Trophoblast cell (in vitro differentiated cells and primary cell): ENCODE measurements around the gene PCDHB8.
"Not testable (repeated sequence)": the region's sequence is repeated elsewhere in the genome, so short reads cannot be mapped to it uniquely, and the experiment has no call there.

Experiments
- DNase-seq, 2 donors: peaks; one replicate each; pipeline ENCODE4 v3.0.0-alpha.2; 2016
- H2AFZ ChIP-seq: 2 replicates; pipeline ENCODE4 v1.6.1; 2013; ENCODE audit warnings: low read length, moderate library complexity, mild to moderate bottlenecking; ENCODE audit not compliant: insufficient read depth, poor library complexity
- H2AK5ac ChIP-seq: 2 replicates; pipeline ENCODE4 v1.6.1; 2013; ENCODE audit warnings: mild to moderate bottlenecking, low read length
- H2BK120ac ChIP-seq: 2 replicates; pipeline ENCODE4 v1.6.1; 2013; ENCODE audit warnings: low read length, mild to moderate bottlenecking, moderate library complexity; ENCODE audit not compliant: insufficient read depth, poor library complexity
- H2BK12ac ChIP-seq: 2 replicates; pipeline ENCODE4 v1.6.1; 2013; ENCODE audit warnings: mild to moderate bottlenecking, low read length, moderate library complexity
- H2BK5ac ChIP-seq: 2 replicates; pipeline ENCODE4 v1.6.1; 2013; ENCODE audit warnings: low read length, low read depth, moderate library complexity, mild to moderate bottlenecking; ENCODE audit not compliant: poor library complexity
- H3K14ac ChIP-seq: 2 replicates; pipeline ENCODE4 v1.6.1; 2013; ENCODE audit warnings: mild to moderate bottlenecking, low read length
- H3K18ac ChIP-seq: 2 replicates; pipeline ENCODE4 v1.6.1; 2013; ENCODE audit warnings: mild to moderate bottlenecking, low read length
- H3K23ac ChIP-seq: 2 replicates; pipeline ENCODE4 v1.6.1; 2013; ENCODE audit warnings: low read length
- H3K27ac ChIP-seq: 2 replicates; pipeline ENCODE4 v1.5.1; 2013; ENCODE audit warnings: low read depth, mild to moderate bottlenecking, inconsistent platforms, low read length, moderate library complexity
- H3K27me3 ChIP-seq: 2 replicates; pipeline ENCODE4 v1.6.1; 2013; ENCODE audit warnings: inconsistent platforms, mild to moderate bottlenecking, low read length, moderate library complexity; ENCODE audit not compliant: insufficient read depth
- H3K36me3 ChIP-seq, 2 experiments: 1 replicate in 1 of 2; 2 replicates in 1 of 2; pipeline ENCODE4 v1.6.1; 2013; ENCODE audit warnings: low read length in 2 of 2, mild to moderate bottlenecking in 2 of 2, moderate library complexity in 1 of 2; ENCODE audit not compliant: insufficient read depth in 2 of 2, control insufficient read depth in 1 of 2
- H3K4ac ChIP-seq: 2 replicates; pipeline ENCODE4 v1.6.1; 2013; ENCODE audit warnings: low read depth, mild to moderate bottlenecking, low read length, moderate library complexity
- H3K4me1 ChIP-seq, 2 experiments: 1 replicate in 1 of 2; 2 replicates in 1 of 2; pipeline ENCODE4 v1.6.1; 2013; ENCODE audit warnings: low read length in 2 of 2, mild to moderate bottlenecking in 2 of 2, moderate library complexity in 1 of 2; ENCODE audit not compliant: insufficient read depth in 2 of 2, control insufficient read depth in 1 of 2
- H3K4me2 ChIP-seq: 2 replicates; pipeline ENCODE4 v1.6.1; 2013; ENCODE audit warnings: inconsistent platforms, mild to moderate bottlenecking, low read length, moderate library complexity
- H3K4me3 ChIP-seq: 2 replicates; pipeline ENCODE4 v1.5.1; 2013; ENCODE audit warnings: mild to moderate bottlenecking, low read depth, low read length, inconsistent platforms
- H3K79me1 ChIP-seq: one replicate; pipeline ENCODE4 v1.6.1; 2013; ENCODE audit warnings: low read length
- H3K79me2 ChIP-seq: 2 replicates; pipeline ENCODE4 v1.6.1; 2013; ENCODE audit warnings: low read length, mild to moderate bottlenecking; ENCODE audit not compliant: control insufficient read depth, insufficient read depth, poor library complexity
- H3K9ac ChIP-seq: 2 replicates; pipeline ENCODE4 v1.6.1; 2013; ENCODE audit warnings: mild to moderate bottlenecking, low read length
- H3K9me3 ChIP-seq: 2 replicates; pipeline ENCODE4 v1.6.1; 2013; ENCODE audit warnings: low read depth, mild to moderate bottlenecking, control low read depth, inconsistent platforms, low read length; ENCODE audit not compliant: insufficient read depth
- H4K12ac ChIP-seq: 2 replicates; pipeline ENCODE4 v1.6.1; 2013; ENCODE audit warnings: low read depth, mild to moderate bottlenecking, low read length, moderate library complexity
- H4K8ac ChIP-seq: 2 replicates; pipeline ENCODE4 v1.6.1; 2013; ENCODE audit warnings: low read depth, mild to moderate bottlenecking, low read length, moderate library complexity
- H4K91ac ChIP-seq: one replicate; pipeline ENCODE4 v1.6.1; 2013; ENCODE audit warnings: low read depth, mild to moderate bottlenecking, low read length, moderate library complexity
- WGBS: extraction: QIAGEN DNeasy Blood & Tissue Kit; methylation state at CpG from one replicate; pipeline ENCODE4 v1.1.7; 2013; ENCODE audit warnings: missing lambda C conversion rate; ENCODE audit not compliant: insufficient read length, insufficient coverage; ENCODE audit errors: extremely low coverage; 5-methylcytosine and 5-hydroxymethylcytosine counted together

Gene PCDHB8

DNA sequence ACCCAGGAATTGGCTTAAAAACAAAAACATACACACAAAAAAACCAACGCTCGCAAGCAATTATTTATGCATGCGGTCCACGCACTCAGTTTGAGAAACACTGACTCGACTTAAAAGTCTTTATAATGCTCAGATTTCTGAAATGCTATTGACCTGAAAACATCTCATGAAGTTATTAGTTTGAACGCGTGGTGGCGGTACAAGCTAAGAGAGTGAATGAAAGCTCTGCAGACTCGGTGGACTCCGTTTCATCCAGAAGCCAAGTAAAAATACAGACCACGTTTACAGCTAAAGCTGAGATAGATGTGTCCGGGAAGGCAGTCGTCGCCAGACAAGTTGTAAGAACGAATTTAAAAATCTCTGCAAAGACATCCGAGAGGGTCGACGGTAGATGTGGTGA lies 27.8 kb upstream of the PCDHB8 start, which contains the start of gene PCDHB6:
Gene PCDHB6 (plus strand): TSS at position 246 of the 400 bp plus-strand sequence. CDS start 201 bp downstream, outside the sequence.
- no peaks in the 10 kb centered on the region for H3K36me3 ChIP-seq
- H2AK5ac ChIP-seq: no peak within 1 kb of the TSS
- H2BK5ac ChIP-seq: no peak within 1 kb of the TSS
- no peak within 1 kb of the TSS for H2AFZ ChIP-seq
- H3K27me3 ChIP-seq: no peaks in the 10 kb centered on the region
- H2BK120ac ChIP-seq: no peak within 1 kb of the TSS
- no peaks in the 10 kb centered on the region for H3K79me1 ChIP-seq
- no peak within 1 kb of the TSS for H3K4ac ChIP-seq
- H3K27ac ChIP-seq: no peak within 1 kb of the TSS
- H2BK12ac ChIP-seq: no peak within 1 kb of the TSS
- no peak within 1 kb of the TSS for H3K18ac ChIP-seq
- no peak within 1 kb of the TSS for H3K4me3 ChIP-seq
- no peak within 1 kb of the TSS for H3K14ac ChIP-seq
- H3K23ac ChIP-seq: no peak within 1 kb of the TSS
- H3K9ac ChIP-seq: no peak within 1 kb of the TSS
- H3K9me3 ChIP-seq: peaks cover 2% of the 10 kb centered on the region
- no peak within 1 kb of the TSS for H4K8ac ChIP-seq
- no peaks in the 10 kb centered on the region for H3K4me1 ChIP-seq
- no peak for DNase-seq
- H3K79me2 ChIP-seq: no peaks in the 10 kb centered on the region
- no CpG with 5 or more reads among the region's 18 CpGs for WGBS
- no peak within 1 kb of the TSS for H4K12ac ChIP-seq
- H4K91ac ChIP-seq: no peak within 1 kb of the TSS
- H3K4me2 ChIP-seq: no peak within 1 kb of the TSS

DNA sequence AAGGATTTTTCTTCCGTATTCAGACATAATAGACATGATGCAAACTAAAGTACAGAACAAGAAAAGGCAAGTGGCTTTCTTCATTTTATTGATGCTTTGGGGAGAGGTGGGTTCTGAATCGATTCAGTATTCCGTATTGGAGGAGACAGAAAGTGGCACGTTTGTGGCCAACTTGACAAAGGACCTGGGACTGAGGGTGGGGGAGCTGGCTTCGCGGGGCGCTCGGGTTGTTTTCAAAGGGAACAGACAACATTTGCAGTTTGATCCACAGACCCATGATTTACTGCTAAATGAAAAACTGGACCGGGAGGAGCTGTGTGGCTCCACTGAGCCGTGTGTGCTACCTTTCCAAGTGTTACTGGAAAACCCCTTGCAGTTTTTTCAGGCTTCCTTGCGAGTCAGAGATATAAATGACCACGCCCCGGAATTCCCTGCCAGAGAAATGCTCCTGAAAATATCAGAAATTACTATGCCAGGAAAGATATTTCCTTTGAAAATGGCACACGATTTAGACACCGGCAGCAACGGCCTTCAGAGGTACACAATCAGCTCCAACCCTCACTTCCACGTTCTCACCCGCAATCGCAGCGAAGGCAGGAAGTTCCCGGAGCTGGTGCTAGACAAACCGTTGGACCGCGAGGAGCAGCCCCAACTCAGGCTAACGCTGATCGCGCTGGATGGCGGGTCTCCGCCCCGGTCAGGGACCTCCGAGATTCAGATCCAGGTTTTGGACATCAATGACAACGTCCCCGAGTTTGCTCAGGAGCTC lies 27.2 kb upstream of the PCDHB8 start:
- no peak overlapping the region for H3K9ac ChIP-seq
- no peak overlapping the region for H3K4ac ChIP-seq
- no peak overlapping the region for H3K4me2 ChIP-seq
- H2AK5ac ChIP-seq: no peak overlapping the region
- H4K8ac ChIP-seq: no peak overlapping the region
- no peaks in the 10 kb centered on the region for H3K27me3 ChIP-seq
- no peaks in the 10 kb centered on the region for H3K36me3 ChIP-seq
- no peak overlapping the region for H4K91ac ChIP-seq
- no peak overlapping the region for H2BK5ac ChIP-seq
- H3K23ac ChIP-seq: no peak overlapping the region
- H3K18ac ChIP-seq: no peak overlapping the region
- H3K27ac ChIP-seq: no peak overlapping the region
- no peaks in the 10 kb centered on the region for H3K79me2 ChIP-seq
- no peak overlapping the region for H3K14ac ChIP-seq
- peaks cover 2% of the 10 kb centered on the region for H3K9me3 ChIP-seq
- no peaks in the 10 kb centered on the region for H3K4me1 ChIP-seq
- H2BK12ac ChIP-seq: no peak overlapping the region
- H3K79me1 ChIP-seq: no peaks in the 10 kb centered on the region
- no CpG with 5 or more reads among the region's 33 CpGs for WGBS
- DNase-seq: no peak
- H3K4me3 ChIP-seq: no peak overlapping the region
- H4K12ac ChIP-seq: no peak overlapping the region
- no peak overlapping the region for H2BK120ac ChIP-seq
- no peak overlapping the region for H2AFZ ChIP-seq

DNA sequence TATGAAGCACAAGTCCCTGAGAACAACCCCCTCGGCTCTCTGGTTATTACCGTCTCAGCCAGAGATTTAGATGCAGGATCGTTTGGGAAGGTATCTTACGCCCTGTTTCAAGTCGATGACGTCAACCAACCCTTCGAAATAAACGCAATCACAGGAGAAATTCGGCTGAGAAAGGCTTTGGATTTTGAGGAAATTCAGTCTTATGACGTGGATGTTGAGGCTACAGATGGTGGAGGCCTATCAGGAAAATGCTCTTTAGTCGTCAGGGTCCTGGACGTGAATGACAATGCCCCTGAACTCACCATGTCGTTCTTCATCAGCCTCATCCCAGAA lies 26.6 kb upstream of the PCDHB8 start:
- Histone ChIP-seq H3K18ac (no peak overlapping the region), H3K36me3 (no peaks in the 10 kb centered on the region), H3K23ac (no peak overlapping the region), H3K9me3 (peaks cover 2% of the 10 kb centered on the region), H3K4ac (no peak overlapping the region), H2BK120ac (no peak overlapping the region), H3K14ac (no peak overlapping the region), H4K12ac (no peak overlapping the region), H3K4me3 (no peak overlapping the region), H3K79me1 (no peaks in the 10 kb centered on the region), H4K91ac (no peak overlapping the region), H3K27ac (no peak overlapping the region), H2AK5ac (no peak overlapping the region), H3K27me3 (no peaks in the 10 kb centered on the region), H3K9ac (no peak overlapping the region), H2AFZ (no peak overlapping the region), H2BK5ac (no peak overlapping the region), H3K4me1 (no peaks in the 10 kb centered on the region), H4K8ac (no peak overlapping the region), H3K79me2 (no peaks in the 10 kb centered on the region), H3K4me2 (no peak overlapping the region), H2BK12ac (no peak overlapping the region)
- DNase-seq: no peak
- WGBS: no CpG with 5 or more reads among the region's 13 CpGs

DNA sequence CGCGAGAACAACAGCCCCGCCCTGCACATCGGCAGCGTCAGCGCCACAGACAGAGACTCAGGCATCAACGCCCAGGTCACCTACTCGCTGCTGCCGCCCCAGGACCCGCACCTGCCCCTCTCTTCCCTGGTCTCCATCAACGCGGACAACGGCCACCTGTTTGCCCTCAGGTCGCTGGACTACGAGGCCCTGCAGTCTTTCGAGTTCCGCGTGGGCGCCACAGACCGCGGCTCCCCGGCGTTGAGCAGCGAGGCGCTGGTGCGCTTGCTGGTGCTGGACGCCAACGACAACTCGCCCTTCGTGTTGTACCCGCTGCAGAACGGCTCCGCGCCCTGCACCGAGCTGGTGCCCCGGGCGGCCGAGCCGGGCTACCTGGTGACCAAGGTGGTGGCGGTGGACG lies 26.0 kb upstream of the PCDHB8 start:
- not testable (repeated sequence) for H2AK5ac ChIP-seq, H3K4me2 ChIP-seq, H4K12ac ChIP-seq, H3K9me3 ChIP-seq, DNase-seq, H3K4me3 ChIP-seq, H2BK120ac ChIP-seq, H4K8ac ChIP-seq, H3K18ac ChIP-seq, H3K79me1 ChIP-seq, H3K9ac ChIP-seq, H2BK12ac ChIP-seq, H3K27me3 ChIP-seq, H2BK5ac ChIP-seq, H2AFZ ChIP-seq, H3K4ac ChIP-seq, H3K79me2 ChIP-seq, H3K27ac ChIP-seq, H3K23ac ChIP-seq, H3K4me1 ChIP-seq, H3K14ac ChIP-seq, H4K91ac ChIP-seq, H3K36me3 ChIP-seq
- WGBS: no CpG with 5 or more reads among the region's 41 CpGs
